GM19455 (cell line): Measurements from ENCODE around the gene OTX2.

Source experiments
- ATAC-seq: cut with Tn5 transposase; IDR thresholded peaks from one replicate; pipeline ENCODE4 v1.9.1; 2021; ENCODE audit not compliant: unreplicated experiment

The OTX2 gene

DNA sequence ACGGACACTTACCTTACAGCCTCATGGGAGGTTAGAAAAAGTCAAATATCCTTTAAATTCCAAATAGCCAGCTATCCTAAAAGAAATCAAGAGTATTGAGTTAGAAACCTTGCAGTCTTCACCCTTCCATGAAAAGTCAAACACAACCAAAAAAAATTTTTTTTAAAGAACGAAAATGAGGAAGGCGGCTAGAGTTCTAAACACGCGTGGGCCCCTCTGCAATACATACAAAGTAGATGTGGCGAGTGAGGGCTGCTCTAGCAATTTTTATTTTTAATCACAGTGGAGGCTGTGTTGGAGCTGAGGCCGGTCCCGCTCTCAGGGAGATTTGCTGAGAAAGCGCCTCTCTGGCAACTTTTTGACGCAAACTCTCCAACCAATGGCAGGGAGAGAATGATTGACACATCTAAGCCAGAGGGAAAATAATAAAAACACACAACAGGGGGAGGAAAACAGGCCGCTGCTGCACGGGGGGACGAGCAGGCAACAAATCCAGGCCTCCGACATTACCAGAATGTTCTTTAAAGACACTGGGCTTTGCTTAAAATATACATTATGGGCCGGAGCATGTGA, at the start of gene OTX2:
TSS of gene OTX2 (minus strand) at position 333 of the 573 bp plus-strand sequence. CDS start 5,023 bp downstream, outside the sequence.
- ATAC-seq, result no peak

DNA sequence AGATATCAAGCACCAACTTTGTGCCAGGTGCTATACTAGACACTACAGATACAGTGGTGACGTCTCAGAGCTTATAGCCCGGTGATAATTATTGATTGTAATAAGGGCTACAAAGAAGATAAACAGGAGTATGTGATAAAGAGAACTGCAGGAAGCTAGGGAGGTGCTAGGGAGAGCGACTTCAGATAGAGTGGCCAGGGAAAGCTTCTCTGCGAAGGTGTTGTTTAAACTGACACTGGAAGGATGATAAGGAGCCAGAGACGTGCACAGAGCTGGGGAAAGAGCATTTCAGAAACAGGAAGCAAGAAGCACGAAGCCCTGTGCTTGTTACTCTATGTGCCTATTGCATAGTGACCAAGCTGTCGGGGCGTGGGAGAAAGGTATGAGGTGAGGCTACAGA, 48.1 kb upstream of the OTX2 start:
- ATAC-seq, result no peak

DNA sequence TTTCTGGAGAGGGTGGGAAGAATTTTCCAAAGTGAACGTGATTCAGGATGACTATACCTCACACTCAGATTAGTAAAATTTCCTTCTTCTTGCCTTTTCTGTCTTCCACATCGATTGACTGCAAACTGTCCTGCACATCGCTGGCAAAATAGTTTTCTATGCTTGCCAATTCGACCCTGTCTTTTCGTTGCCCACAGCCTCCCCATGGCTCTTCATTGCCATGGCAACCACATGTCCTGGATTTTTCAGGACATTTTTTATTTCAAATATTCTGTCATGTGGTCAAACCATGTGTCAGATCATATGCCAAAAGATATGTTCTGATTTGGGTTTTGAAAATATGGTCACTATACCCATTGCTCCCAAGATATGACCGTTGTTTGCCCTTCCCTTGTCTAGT, 46.9 kb upstream of the OTX2 start:
- no peak for ATAC-seq

DNA sequence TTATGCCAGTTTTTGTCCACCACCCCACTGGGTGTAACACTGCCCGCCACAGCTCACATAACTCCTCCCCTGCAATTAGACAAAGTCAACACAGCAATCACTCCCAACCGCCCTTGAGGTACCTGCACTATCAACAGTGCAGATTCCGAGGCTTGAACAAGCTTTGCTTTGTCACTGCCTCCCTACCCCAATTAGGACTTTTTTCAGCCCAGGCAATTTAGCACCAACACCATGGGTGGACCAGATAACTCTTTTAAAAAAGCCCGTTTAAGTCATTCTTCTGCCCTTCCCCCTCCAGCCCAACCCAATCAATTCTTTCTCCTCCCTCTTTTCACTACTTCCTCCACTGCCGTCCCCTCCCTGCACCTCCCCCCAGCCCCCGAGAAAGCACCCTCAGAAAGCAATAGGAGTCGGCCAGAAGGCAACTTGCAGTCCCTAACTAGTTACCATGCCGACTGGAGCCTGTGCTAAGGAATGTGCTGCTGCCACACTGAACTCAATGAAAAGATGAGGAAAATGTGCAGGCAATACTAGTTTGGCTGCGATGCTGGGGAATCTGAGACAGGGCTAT, 45.7 kb upstream of the OTX2 start:
- ATAC-seq, result no peak

DNA sequence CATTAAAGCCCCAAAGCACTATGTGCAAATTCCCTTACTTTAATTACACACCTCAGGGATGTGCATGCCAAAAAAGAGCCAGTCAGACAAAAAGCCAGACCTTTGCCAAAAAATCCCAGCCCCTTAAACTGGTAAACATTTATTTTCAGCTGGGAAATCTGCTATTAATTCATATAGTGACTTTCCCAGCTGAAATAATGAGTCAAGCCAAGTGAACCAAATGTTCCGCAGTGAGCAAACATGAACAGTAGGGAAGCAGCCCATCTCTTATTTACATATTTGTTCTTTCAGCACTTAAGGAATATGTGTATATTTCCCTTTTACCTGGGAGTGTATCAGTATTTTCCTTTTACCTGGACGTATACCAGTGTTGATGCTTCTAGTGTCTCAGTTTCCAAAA, 44.0 kb upstream of the OTX2 start:
- ATAC-seq, result no peak

DNA sequence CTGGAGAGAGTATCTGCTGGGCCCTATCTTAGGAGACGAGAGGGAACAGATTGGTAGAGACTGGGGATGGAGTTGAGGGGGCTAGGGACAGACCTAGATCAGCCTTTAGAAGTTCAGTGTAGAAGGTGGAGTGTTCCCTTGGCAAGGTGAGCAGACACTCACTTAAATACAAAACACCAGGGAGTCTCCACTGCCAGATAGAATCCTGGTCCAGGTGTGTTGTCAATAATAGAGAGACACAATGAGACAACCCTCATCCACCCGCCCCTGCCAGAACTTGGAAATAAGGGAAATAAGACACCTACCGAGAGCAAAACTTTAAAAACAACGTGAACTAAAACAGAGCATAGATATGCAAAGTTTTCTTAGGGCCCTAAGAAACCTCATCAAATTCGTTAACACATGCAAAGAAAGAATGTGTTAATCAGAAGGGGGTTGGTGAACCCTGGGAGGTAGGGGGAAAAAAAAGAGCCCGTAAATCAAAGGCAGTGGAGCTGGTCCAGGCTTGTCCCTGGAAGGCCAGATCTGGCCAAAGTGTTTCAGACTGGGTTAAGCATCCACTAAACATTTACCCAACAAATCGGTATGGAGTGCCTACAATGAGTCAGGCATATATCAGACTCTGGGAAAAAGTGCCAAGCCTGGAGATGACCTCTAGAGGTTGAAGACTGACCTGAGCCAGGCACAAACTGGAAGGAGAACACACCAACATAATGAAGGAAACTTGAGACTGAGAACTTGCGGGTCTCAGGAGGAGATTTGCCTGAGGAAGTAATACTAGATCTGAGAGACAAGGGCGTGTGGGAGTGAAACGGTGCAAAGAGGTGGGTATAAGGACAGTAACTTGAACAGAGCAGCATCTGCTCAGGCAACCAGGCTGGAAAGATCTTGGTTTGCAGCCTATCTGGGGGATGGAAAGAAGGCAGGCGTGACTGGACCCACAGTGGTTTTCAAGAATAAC, 37.0 kb upstream of the OTX2 start:
- ATAC-seq, result no peak

DNA sequence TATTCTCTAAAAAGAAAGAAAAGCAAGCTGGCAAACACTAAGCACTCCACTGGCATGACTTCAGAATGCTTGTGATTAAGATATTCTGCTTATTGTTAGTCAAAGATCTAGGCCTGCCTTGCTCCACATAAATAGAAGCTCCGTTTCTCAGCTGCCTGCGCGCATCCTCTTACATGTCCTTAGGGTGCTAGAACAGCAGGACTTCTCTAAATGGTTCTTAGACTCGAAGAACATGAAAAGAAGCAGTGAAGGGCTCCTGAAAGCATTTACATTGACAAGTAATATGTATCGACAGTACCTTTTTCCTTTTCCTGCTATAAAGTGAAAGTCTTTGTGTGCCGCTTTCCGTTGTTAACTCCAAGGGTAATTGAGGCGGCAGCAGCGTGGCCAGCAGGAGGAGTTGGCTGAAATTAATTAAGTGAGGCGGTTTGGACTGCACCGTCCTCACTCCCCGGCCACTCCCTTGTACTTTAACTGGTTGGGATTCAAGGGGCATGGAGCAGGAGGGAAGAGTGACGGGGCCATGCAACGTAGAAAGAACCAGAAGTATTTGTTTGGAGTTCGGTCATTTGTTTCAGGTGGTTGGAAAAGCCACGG, 34.2 kb upstream of the OTX2 start:
- ATAC-seq, result no peak

DNA sequence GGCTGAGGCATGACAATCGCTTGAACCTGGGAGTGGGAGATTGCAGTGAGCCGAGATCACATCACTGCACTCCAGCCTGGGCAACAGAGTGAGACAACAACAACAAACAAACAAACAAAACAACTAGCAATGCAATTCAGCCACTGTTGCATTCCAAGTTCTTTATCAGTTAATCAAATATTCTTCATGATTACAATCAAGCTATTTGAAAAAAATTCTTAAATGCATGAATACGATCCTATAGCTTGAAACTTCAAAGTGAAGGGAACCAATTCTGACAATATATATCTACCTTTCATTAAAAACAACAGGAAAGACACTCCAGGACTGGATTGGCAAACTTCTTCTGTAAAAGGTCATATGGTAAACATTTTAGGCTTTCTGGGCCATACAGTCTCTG, 31.3 kb upstream of the OTX2 start:
- no peak for ATAC-seq

DNA sequence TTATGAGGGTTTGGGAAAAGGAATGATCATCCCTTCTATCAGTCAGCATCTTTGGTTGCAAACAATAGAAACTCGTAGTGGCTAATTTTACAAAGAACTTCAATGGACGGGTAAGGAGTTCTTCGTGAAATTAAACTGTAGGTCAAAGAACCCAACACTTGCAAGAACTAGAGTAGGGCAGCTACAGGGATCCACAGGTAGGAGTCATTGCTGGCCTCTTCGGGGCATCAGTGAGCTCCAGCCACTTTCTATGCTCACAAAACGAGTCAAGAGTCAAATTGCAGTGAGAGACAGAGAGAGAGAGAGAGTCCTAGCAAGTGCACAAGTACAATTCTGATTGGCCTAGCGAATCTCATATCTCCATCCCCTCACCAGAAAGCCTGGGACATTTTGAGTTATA, 29.9 kb upstream of the OTX2 start:
- ATAC-seq, result no peak

DNA sequence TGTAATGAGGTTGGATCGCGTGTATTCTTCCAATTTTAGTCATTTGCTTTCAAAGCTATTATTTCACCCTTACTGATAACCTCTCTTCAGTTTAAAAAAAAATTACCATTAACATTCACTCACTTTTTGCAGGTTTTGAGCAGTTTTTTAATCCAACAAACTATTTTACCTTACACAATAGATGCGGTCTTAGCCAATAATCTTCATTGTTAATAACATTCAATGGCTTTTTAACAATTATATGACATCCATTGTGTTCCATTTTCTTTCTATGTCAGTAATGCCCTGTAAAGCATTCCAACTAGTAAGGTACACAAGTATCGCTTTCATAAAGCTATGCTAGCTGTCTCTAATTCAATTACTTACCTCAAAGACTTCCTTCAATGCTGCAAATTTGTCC, 18.9 kb upstream of the OTX2 start:
- ATAC-seq, result no peak

DNA sequence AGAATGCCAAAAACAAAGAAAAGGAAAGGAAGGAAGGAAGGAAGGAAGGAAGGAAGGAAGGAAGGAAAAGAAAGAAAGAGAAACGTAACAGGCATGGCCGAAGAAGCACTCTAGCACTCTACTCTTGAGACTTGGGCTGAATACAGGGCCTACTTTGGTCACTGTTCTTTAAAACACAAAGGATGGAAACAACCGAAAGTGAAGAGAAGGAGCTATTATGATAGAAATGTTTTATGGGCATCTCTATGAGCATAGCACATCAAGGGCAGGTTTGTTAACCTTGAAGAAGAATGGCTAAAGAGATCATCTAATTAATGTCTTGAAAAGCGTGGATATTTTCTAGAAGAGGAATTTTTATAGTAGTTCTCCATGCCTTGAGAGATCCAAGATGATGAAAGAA, 15.9 kb upstream of the OTX2 start:
- no peak for ATAC-seq

DNA sequence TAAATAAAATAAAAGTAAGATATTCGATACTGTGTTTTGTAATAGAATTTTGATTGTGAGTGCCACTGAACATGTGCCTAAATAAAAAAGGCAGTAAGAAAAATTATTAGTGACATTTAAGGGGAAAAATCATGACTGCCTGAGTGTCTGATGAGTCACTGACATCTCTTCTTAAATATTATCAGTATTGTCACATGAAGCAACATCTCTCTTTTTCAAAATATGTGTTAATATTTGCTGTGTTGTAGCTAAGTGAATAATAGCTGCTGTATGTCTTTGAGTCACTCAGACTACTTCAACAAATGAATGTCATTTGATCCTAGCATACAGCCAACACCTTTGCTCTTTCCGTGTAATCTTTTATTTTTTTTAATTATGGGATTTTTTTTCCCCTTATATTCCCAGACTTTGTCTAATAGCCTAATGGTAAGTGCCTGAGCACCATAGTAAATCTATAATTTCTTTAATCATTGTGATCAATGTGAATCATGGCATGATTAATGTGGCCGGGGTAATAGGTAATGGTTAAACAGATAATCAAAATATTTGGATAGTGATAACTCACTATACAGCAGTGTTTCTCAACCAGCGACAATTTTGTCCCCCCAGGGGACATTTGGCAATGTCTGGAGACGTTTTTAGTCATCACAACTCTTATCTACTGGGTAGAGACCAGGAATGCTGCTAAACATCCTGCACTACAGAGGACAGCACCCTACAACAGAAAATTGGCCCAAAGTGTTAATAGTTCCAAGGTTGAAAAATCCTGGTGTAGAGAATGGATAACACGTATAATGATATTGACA, 11.7 kb upstream of the OTX2 start:
- ATAC-seq, result no peak

DNA sequence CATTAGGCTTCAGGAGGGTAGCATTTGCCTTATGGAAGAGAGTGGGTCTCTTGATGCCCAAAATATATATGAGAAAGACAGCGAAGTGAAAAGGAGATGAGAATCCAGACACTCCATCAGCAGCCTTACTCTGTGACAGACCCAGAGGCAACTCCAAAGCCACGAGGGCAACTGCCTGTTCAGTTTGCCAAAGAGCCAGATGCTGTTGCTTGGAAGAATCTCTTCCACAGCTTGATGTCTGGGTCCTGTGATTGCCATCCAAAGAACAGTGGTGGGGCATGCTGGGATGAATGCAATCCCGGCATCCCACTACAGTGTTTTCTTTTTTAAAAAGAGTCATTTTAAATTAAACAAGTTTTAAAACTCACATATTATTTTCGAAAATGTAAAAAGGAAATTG, 10.9 kb upstream of the OTX2 start:
- ATAC-seq, result no peak

DNA sequence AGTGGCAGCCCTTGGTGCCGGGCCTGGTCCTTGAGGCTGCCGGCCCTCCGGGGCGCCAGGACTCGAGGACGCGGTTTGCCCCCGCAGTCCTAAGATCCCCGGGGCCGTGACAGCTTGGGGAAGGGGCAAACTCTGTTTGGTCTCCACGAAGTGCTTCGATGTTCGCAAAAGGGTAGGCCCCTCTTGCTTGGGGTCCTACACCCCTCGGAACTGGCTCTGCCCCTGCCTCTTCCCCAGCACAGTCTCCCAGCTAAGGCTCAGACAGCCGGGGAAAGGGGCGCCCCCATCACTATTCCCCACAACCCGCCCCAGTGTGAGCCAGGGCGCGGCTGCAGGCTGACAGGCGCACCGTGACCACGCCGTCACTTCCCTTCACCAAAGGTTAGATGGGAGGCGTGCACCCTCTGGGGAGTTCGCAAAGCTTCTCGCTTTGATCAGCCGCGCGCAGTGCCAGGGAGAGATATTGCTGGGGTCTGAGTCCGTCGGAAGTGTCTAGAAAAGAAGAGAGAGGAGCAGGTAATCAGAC, 7.2 kb upstream of the OTX2 start:
- no peak for ATAC-seq

DNA sequence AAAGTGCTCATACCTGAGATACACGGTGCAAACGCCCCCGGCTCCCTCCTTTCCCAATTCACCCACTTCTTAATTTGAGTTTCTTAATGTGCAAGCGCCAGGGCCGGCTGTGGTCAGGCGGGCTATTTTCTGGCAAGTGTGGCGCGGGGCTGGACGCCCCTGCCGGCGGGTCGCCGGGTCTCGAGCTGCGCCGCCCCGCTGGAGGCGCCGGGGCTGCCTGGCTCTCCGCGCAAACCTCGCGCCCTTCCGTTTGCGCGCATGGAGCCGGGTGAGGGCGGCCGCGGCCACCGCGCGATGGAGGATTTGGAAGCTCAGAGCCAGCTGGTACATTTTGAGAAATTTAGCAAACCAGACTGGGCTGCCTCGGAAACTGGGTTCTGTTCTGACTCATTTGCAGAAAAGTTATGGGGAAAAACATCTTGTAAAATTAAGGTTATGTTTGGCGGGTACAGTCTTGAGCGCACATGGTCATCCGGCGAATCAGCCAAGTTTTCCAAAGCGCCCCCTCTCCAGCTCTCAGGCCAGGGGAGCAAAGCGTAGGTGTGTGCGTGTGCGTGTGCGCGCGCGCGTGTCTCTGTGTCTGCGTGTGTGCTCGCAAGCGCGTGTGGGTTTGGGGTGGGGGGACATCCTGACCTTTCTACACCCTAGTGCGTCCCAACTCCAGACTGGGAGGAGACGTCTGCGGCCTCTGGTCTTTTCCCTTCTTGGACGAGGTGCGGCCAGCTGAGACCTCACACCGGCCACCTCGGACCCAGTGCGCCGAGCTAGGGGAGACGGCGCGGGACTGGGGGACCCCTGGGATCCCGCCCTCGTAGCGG, 6.5 kb upstream of the OTX2 start:
- no peak for ATAC-seq

DNA sequence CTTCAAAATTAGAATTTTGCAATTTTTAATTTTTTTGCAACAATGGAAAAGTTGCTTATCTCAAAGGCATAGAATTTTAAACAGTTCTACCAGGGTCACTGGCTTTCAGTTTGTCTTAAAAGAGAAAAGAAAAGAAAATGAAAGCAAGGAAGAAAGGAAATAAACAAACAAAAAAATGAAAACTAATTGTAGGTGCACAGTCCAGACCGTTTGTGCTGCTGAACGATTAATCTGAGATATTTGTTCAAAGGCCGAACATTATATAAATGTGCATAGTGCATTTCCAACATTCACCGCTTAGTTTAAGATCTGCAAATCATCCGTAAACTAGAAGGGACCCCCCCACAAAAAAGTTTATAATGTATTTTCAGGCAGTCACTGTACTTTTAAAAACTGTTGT, 5.5 kb upstream of the OTX2 start:
- ATAC-seq, result no peak

DNA sequence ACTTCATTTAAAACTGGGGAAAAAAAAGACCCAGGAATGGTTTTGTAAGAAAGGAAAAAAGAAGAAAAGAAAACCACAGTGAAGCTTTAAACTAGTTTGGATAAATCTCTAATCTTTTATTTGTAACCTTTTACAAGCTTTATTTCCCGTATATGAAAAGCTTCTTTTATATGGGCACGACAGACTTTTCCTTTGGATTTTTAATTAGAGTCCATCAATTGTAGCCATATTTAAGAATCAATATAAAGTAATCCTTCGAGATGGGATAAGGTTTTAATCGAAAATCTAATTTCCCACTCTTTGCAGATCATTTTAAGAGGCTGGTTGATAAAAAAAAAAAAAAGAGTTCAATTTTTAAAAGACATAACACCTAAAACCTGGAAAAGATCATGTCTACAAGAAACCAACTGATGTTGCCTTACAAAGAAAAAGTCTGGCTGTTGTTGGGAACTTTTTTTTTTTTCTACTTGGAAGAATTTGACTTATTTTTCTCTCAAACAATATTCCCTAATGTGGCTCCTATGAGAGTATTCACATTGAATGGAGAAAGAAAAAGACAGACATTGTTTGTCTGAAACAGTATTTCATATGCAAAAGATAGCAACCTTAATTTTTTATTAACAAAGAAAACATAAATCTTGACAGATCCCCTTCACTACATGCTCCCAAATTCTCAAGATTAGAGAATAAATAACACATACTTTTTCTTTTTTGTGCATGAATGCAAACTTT, 4.9 kb upstream of the OTX2 start:
- ATAC-seq, result no peak

DNA sequence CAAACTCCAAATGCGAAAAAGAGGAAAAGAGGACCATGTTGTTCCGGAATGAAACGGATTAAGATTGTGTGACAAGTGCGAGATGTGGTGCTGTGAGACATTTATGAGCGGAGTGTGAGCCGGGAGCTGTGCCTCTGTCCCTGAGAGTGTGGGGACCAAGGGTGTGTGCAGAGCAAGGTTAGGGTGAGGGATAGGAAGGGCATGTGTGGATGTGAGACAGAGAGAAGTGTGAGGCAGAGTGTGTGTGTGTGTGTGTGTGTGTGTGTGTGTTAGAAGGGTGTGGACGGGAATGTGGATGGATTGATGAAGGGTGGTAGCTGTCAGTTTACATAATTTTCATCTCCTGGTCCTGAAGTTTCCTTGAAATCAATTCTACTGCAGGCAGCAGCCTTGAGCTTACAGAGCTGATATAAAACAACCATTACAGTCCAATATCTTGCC, 4.3 kb upstream of the OTX2 start:
- no peak for ATAC-seq

DNA sequence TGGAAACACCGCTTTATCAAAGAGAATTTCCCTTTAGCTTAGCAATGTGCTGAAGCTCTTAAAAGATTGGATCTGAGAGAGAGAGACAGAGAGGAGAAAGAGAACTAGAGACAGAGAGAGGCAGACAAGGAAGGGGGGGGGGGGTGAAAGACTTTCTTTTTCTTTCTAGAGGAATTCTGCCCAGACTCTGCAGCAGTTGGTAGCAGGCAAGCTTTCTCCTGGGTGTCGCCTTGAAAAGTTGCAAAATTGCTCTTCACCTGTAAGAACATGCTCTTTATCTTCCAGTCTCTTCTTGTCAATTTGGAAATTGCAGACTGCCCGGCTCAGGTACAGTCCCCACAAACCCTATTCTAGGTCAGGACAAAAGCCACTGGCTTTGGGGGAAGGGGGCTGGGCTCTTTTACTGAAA, 2.9 kb upstream of the OTX2 start:
- ATAC-seq, result no peak
